ACC112 (cell line): Measurements from ENCODE around the gene RC3H1.

ENCODE experiments used
- H2AFZ ChIP-seq: fragments of 200-600 bp; sonication (generic); one replicate; pipeline ENCODE4 v1.6.0; 2017; ENCODE audit warnings: antibody characterized with exemption, low read length; ENCODE audit not compliant: unreplicated experiment
- H3K27ac ChIP-seq: fragments of 200-600 bp; sonication (generic); 2 replicates; pipeline ENCODE4 v1.5.1; 2014; ENCODE audit warnings: low read depth, mild to moderate bottlenecking, antibody characterized with exemption, low read length, moderate library complexity
- H3K27me3 ChIP-seq: fragments of 200-600 bp; sonication (generic); 2 replicates; pipeline ENCODE4 v1.6.1; 2014; ENCODE audit warnings: mild to moderate bottlenecking, antibody characterized with exemption, low read length, moderate library complexity, mixed read lengths; ENCODE audit not compliant: insufficient read depth
- H3K36me3 ChIP-seq: fragments of 200-600 bp; sonication (generic); 2 replicates; pipeline ENCODE4 v1.6.1; 2016; ENCODE audit warnings: mild to moderate bottlenecking, antibody characterized with exemption, low read length, moderate library complexity, mixed read lengths; ENCODE audit not compliant: insufficient read depth
- H3K4me1 ChIP-seq: fragments of 200-600 bp; sonication (generic); one replicate; pipeline ENCODE4 v1.6.1; 2016; ENCODE audit warnings: low read length, mixed read lengths; ENCODE audit not compliant: insufficient read depth, unreplicated experiment, control insufficient read depth
- H3K4me3 ChIP-seq: fragments of 200-600 bp; sonication (generic); 2 replicates; pipeline ENCODE4 v1.5.1; 2014; ENCODE audit warnings: mild to moderate bottlenecking, low read depth, low read length
- H3K79me2 ChIP-seq: fragments of 200-600 bp; sonication (generic); one replicate; pipeline ENCODE4 v1.6.0; 2016; ENCODE audit warnings: low read length; ENCODE audit not compliant: control insufficient read depth, unreplicated experiment, insufficient read depth

Gene RC3H1

GRCh38 chr1:173887627-173888026 is 134.5 kb downstream of the RC3H1 start:
- Histone ChIP-seq H3K27me3 (no peaks in the 10 kb centered on the region), H2AFZ (no peak overlapping the region), H3K79me2 (no peaks in the 10 kb centered on the region), H3K4me1 (no peaks in the 10 kb centered on the region), H3K36me3 (peaks cover 14% of the 10 kb centered on the region), H3K4me3 (no peak overlapping the region), H3K27ac (no peak overlapping the region)

GRCh38 chr1:173886746-173887611 is 135.2 kb downstream of the RC3H1 start:
- H3K79me2 ChIP-seq = no peaks in the 10 kb centered on the region
- H3K27ac ChIP-seq = no peak overlapping the region
- H3K36me3 ChIP-seq = peaks cover 14% of the 10 kb centered on the region
- H3K4me3 ChIP-seq = no peak overlapping the region
- no peak overlapping the region for H2AFZ ChIP-seq
- no peaks in the 10 kb centered on the region for H3K4me1 ChIP-seq
- H3K27me3 ChIP-seq = no peaks in the 10 kb centered on the region

GRCh38 chr1:173884701-173885100 is 137.5 kb downstream of the RC3H1 start:
- Histone ChIP-seq H3K4me1 (no peaks in the 10 kb centered on the region), H3K4me3 (no peak overlapping the region), H3K27ac (no peak overlapping the region), H3K36me3 (peaks cover 14% of the 10 kb centered on the region), H3K27me3 (no peaks in the 10 kb centered on the region), H2AFZ (no peak overlapping the region), H3K79me2 (no peaks in the 10 kb centered on the region)
